ENCODE results near the gene GSTT4.
"Not testable (repeated sequence)": the region's sequence is repeated elsewhere in the genome, so short reads cannot be mapped to it uniquely, and the experiment has no call there.

DNA sequence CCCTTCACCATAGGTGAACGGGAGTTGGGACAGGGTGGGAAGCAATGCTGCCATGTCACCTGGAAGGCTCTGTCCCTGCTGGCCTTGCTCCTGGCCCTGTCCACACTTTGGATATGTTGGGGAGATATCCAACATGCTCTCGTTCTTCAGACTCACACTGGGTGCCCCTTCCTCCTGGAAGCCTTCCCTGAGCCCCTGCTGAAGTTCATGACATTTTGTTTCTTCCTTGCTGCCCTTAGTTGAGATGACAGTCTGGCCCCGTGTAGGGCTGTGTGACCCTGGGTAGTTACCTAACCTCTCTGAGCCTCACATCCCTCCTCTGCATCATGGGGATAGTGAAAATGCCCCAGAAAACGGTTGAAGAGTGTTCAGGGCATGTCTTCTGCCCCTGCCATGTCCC lies 51.8 kb downstream of the GSTT4 start:
- not testable (repeated sequence) for TF ChIP-seq CTCF (IDR thresholded peaks at IDR 0.05; ENCODE audit: low read depth, low read length, poor library complexity, severe bottlenecking); EZH2phosphoT487 (IDR thresholded peaks at IDR 0.05; ENCODE audit: borderline replicate concordance, low read length)
